ENCODE measurements around the gene NTF3.

DNA sequence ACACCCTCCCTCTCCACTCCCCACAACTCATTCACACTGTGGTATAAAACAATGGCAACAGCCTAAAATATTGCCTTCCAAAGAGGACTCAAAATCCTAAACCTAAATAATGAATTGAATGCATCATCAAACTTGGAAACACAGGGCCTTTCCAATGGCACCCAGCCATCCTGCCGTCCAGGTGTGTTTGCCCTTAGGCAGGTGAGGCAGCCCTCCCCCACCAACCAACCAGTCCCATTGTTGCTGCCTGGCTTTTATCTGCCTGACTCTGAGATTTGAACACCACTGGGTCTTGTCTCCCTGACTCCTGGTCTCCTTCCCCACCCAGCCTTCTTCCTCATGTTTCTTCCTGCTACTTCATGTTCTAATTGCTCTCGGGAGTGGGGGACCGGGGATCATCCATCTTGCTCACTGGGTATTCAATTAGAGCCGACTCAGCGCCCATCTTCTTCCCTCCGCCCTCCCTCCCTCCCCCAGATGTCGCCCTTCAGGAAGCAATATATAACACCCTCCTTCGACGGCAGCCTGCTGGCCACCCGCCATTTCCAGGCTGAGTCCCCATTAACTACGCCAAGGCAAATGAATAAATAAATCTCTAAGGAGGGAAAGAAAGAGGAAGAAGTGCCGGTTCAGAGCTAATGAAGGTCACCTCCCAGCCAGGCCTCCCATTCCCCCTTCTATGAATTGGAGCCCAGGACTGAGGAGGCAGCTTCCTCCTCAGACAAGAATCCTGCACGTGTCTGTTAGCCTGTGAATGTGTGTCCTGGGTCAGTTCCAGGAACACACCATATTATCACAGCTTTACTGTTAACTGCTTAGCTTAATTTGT is 36.3 kb upstream of the NTF3 start:
- TF ChIP-seq, protein P1, sequence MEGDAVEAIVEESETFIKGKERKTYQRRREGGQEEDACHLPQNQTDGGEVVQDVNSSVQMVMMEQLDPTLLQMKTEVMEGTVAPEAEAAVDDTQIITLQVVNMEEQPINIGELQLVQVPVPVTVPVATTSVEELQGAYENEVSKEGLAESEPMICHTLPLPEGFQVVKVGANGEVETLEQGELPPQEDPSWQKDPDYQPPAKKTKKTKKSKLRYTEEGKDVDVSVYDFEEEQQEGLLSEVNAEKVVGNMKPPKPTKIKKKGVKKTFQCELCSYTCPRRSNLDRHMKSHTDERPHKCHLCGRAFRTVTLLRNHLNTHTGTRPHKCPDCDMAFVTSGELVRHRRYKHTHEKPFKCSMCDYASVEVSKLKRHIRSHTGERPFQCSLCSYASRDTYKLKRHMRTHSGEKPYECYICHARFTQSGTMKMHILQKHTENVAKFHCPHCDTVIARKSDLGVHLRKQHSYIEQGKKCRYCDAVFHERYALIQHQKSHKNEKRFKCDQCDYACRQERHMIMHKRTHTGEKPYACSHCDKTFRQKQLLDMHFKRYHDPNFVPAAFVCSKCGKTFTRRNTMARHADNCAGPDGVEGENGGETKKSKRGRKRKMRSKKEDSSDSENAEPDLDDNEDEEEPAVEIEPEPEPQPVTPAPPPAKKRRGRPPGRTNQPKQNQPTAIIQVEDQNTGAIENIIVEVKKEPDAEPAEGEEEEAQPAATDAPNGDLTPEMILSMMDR (IDR thresholded peaks at IDR 0.05), result no peak
- TF ChIP-seq POLR2AphosphoS5 (IDR thresholded peaks at IDR 0.05; ENCODE audit: low read depth, low read length) (no peak), SIN3A (IDR thresholded peaks at IDR 0.05; ENCODE audit: borderline replicate concordance, insufficient read depth, low read depth, low read length) (no peak), TCF7L2 (IDR thresholded peaks at IDR 0.05; ENCODE audit: low read depth, low read length) (no peak)
- TF ChIP-seq, protein P2, sequence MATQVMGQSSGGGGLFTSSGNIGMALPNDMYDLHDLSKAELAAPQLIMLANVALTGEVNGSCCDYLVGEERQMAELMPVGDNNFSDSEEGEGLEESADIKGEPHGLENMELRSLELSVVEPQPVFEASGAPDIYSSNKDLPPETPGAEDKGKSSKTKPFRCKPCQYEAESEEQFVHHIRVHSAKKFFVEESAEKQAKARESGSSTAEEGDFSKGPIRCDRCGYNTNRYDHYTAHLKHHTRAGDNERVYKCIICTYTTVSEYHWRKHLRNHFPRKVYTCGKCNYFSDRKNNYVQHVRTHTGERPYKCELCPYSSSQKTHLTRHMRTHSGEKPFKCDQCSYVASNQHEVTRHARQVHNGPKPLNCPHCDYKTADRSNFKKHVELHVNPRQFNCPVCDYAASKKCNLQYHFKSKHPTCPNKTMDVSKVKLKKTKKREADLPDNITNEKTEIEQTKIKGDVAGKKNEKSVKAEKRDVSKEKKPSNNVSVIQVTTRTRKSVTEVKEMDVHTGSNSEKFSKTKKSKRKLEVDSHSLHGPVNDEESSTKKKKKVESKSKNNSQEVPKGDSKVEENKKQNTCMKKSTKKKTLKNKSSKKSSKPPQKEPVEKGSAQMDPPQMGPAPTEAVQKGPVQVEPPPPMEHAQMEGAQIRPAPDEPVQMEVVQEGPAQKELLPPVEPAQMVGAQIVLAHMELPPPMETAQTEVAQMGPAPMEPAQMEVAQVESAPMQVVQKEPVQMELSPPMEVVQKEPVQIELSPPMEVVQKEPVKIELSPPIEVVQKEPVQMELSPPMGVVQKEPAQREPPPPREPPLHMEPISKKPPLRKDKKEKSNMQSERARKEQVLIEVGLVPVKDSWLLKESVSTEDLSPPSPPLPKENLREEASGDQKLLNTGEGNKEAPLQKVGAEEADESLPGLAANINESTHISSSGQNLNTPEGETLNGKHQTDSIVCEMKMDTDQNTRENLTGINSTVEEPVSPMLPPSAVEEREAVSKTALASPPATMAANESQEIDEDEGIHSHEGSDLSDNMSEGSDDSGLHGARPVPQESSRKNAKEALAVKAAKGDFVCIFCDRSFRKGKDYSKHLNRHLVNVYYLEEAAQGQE (IDR thresholded peaks at IDR 0.05; ENCODE audit: insufficient read depth in 1 of 2, low read depth in 2 of 2, low read length in 1 of 2), result no peak

All from Panc1 (cell line).